GM19324 (cell line): ENCODE results near the gene SETD3.

Source experiments
- ATAC-seq: cut with Tn5 transposase; IDR thresholded peaks from one replicate; pipeline ENCODE4 v1.9.1; 2021; ENCODE audit warnings: mild to moderate bottlenecking, moderate library complexity; ENCODE audit not compliant: unreplicated experiment, low FRiP score

SETD3 gene

DNA sequence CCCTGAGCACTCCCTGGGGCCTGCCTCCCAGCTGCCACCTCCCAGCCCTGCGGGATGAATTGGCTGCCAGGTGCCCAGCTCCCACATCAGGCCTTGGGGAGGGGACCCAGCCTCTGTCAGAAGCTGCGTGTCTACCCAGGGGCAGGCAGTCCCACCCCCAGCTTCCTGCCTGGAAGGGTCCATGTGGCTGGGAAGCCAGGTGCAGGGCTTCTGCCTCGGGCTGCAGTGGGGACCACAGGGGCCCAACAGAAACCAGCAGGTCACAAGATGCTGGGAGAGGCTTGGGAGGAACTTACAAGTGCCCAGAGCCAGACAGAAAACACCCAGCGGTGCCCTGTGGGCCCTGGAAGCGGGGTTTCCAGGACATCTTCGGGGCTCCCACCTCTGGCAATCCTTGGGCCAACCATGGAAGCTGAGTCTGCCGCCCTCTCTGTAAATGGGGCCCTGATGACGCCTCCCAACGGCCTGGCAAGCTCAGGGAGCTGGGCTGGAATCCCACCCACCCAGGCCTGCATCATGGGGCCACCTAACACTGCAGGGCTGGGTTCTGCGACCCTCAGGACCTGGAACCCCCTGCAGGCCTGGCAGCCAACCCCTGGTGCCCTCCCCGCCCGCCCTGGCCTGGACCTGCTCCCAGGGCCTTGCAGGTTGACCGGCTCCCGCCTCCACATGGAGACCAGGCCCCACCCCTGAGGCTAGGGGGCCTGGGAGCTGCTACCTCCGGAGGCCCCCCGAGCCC is 37.2 kb upstream of the SETD3 start:
- no peak for ATAC-seq

DNA sequence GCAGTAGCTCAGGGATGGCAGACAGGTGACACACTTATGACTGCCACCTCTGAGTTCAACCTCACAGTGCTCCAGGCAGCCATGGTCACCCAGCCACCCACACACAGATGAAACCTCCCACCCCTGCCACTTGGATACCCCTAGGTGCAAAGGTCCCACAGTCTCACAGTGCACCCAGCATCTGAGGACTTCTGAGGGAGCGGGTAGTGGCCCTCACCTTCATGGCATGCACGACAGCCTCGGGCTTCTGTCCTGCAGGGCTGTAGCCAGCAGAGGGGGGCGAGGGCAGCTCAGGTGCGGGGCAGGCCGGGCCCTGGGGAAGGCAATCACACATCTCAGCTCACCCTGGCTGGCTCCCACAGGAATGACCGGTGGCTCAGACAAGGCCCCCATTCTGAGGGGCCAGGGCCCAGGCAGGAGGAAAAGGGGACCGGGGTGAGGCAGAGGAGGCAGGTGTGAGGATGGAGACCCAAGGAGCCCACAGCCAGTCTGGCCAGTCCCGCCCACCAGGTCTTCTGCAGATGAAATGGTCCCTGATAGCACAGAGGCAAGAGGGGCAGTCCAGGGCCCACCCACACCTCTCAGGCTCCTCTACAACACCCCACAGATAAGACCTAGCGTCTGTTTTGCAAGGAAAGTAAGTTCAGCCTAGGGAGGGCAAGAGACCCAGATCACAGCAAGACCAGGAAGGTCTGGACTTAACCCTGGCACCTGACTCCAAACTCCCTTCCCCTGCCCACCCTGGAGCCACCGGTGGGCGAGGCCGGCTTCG is 36.4 kb upstream of the SETD3 start:
- ATAC-seq, result no peak

DNA sequence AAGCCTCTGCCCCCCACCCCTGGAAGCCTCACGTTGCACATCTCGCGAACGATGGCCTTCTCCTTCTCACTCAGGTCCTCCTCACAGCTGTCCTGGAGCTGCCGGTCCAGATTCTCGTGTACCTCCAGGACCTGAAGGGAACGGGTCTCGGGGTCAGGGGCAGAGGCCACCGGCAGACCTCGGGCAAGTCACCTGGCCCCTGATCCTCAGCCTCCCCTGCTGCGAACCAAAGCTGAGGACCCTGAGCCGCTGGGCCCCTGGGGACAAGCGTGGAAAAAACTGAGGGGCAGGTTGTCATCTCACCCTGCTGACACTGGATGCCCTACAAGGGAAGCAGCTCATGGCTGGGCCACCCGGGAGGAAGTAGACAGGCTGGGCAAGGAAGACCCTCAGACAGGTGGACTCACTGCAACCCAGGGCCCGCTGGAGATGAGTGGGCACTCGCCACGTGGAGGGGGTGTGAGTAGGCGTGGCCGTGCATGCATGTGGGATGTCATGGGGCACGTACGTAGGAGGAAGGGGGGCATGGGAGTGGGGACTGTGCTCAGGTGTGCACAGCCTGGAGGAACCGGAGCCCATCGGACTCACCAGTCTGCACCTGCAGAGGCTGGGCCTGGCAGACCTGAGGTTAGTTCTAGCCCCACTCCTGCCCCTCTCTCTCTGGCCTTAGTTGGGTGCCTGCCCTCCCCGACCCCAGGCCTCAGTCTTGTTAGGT is 35.7 kb upstream of the SETD3 start:
- no peak for ATAC-seq

DNA sequence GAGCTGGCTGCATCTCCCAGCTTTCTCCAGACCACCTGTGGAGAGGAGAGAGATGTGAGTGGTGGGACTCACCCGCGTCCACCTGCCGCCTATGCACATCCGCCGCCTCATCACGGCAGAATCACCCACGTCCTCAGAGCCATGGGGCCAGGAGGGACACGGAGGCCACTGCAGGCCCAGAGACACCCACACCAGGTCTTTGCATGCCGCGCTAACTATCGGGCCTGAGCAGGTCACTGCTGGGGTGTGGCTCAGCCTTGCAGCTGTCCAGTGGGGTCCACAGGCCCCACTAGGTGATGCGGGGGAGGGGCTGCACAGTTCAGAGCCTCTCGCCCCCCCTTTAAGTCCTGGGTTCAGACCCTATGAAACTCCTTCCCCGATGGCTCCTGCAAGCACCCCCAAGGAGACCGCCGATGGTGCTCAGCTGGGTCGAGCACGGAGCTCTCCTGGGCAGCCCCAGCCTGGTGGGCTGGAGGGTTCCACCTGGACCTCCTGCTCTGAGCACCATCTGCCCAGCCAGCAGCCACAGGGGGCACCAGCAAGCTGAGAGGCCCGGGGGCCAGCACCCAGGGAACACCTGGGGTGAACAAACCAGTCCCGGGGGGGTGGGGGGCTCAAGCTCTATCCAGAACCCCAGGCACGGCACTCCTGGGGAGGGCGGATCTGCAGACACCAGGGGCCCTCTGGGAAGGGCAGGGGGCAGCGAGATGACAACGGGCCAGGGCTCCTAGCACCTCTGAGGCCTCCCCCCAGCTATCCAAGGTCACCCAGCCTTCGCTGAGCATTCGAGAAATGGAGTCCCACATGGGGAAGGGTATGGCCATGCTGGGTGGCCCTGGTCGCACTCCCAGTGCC is 34.9 kb upstream of the SETD3 start:
- no peak for ATAC-seq

DNA sequence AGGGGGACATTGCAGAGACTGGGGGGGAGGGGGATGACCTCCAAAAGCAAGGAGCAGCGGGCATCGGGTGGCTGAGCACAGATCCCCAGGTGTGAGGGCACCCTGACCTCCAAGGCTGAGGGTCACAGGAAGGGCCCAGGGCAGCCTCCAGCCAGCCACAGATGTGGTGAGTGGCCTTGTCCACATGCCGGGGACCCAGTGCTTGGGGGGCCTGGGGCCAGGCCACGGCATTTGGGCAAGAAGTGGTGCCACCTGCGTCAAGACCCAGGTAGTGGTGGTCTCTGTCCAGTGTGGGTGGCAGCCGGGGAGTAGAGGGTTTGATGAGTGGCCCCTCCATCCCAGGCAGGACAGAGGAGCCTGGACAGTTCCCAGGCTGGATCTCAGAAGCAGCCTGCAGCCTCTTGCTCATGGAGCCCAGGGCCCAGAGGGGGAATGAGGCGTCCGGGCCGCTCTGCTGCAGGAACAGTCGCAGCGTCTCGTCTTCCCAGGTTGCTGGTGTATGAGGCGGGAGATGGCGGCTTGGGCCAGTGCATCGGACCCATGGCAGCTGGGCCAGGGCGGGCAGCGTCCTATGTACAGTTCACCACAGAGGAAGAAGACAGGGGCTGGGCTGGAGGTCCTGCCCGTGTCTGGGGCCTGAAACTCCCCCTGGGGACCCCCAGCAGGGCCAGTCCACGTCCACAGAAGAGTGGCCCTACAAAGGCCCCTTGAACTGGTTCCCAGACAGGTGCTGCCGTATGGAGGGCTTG is 34.1 kb upstream of the SETD3 start:
- ATAC-seq, result no peak

DNA sequence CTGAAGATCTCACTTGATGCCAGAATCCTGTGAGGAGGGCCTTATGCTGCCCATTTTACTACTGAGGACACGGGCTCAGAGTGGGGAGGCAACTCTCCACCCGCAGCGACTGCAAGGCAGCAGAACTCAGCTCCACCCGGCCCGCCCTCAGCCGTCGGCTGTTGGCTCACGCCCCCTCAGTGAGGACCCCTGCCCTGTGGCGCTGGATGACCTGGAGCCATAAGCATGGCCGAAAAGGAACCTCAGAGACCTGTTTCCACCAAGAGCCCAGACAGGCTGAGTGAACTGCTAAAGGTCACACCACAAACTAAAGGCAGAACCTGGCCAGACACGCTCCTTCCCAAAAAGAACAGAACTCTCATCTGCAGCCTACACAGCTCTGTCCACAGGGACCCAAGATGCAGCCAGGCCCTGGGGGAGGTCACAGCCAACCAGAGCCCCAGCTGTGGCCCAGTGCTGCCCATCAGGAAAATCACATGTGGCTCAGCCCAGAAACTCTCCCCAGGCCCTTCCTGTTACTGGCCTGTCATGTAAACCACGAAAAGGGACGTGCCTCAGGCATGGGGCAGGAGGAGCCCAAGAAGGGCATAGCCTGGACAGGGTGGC is 33.4 kb upstream of the SETD3 start:
- no peak for ATAC-seq

DNA sequence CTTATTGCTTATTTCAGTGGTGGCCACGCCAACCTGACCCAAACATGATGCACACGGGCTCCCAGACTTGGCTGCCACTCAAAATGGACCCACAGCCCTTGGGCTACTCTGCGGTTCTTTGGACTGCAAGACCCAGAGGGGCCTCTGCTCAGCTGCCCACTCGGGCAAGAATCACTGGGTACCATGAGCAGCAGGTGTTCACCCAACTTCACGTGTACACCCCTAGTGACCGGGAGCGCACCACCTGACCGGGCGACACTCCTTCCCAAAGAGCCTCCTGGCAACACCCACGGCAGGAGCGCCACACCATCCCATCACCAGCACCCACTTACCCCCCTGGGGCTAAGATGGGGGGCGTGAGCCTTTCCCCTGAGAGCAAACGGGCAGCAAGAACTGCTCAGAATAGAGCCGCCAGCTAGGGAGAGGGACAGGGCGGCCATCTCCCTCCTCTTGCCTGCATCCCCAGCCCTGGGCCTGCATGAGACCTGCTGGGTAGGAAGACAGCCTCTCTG is 32.6 kb upstream of the SETD3 start:
- ATAC-seq, result no peak

DNA sequence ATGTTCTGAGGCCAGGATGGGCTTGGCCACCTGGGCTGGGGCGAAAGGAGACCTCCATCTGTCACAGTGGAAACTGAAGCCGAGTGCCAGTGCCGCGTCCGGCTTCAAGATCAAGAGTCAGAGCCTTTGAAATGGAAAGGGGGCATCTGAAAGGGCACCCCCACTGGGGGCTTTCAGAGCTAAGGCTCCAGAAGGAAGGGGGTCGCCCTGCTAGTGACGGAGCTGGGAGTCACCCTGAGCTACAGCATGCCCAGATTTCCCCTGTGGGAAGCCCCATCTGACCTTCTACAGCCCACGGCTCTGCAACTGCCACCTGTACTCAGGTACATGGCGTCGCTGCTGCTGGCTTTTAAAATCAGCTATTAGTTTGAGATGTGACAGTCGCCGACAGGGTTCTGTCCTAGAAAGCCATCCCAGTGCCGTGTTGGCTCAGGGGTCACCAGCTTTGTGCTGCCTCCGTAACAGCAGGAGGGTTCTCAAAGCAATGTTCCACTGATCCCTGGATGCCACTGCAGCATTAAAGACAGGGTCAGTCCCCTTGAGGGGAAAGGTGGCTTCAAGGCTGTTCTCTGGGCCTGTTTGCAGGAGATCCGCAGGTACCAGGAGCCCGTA is 32.0 kb upstream of the SETD3 start:
- ATAC-seq, result no peak

DNA sequence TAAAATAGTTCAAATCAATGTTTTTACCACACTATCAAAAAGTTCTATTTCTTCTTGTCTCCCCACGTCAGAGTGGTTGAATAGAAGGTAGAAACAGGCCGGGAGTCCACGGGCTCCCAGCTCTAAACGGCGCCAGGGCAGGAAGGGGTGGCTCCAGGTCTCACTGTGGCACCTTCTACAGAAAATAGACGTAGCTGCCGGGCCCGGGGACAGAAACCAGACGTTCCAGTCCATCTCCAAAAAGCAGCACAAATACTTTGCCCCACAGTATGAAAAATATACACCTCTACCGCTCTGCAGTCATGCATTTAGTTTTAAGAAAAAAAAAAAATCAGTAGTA is 31.4 kb upstream of the SETD3 start:
- no peak for ATAC-seq

DNA sequence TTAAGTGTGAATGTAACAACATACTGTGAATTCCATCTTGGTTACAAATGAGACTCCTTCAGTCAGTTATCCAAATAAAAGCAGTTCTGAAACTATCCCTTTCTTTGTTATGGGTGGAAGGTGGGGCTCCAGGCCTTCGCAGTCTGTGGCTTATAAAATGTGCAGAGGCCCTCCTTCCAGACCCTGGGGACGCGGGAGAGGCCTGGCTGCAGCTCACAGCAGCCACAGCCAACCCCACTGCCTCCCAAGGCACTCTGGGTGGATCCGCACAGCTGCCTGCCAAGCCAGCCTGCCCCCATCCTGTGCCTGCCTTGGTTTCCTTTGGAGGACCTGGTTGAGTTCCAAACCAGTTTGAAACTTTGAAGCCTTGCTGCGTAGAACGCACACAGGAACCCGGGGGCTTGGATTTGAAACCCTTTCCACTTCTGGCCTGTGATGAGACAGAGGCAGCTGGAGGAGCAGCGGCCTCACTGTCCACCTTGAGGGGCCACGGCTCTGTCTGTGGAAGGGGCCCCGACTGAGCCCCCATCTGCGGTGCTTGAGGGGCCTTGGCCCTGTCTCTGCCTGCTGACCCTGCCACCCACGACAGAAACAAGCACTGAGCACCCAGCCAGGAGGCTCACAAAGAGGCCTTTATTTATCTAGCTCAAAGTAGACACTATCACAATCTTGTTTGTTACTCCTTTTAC is 30.9 kb upstream of the SETD3 start:
- ATAC-seq, result no peak

DNA sequence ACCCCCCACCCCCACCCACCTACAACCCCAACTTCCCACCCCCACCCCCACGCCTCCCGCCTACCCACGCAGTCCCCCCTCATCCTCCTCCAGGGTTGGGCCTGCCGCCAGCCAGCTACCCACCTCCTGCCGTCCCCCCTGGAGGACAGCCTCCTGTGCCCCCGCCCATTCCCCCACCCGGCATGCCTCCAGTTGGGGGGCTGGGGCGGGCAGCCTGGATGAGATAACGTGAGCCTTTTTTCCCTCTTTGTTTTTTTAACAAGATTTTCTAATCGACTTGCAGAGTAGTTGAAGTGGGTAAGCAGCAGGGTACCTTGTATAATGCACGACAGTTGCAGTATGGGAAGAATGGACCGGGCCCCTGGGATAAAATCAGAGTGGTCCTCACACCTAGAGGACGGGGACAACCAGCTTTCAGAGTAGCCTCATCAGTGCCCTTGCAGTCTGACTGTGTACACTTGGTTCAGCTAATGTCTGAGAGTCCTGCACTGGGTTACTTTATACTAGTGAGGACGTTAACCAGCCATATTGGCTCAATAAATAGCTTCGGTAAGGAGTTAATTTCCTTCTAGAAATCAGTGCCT is 30.0 kb upstream of the SETD3 start:
- ATAC-seq, result no peak

DNA sequence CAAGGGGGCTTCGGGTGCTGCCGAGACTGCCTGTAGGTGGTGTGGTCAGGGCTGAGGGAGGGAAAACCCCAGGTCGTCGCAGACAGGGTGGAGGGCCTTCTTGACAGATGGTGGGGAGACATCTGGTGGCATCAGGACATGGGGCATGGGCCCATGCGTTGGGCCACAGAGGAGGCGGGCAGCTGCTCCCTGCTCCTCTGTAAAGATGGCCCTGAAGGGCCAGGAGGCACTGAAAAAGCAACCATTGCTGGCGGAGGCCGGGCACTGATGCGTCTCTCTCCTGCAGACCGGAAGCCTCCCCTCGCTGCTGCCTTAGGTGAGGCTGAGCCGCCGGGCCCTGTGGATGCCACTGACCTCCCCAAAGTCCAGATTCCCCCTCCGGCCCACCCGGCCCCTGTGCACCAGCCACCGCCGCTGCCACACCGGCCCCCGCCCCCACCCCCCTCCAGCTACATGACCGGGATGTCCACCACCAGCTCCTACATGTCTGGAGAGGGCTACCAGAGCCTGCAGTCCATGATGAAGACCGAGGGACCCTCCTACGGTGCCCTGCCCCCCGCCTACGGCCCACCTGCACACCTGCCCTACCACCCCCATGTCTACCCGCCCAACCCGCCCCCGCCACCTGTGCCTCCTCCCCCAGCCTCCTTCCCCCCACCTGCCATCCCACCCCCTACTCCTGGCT is 29.4 kb upstream of the SETD3 start:
- ATAC-seq, result no peak

DNA sequence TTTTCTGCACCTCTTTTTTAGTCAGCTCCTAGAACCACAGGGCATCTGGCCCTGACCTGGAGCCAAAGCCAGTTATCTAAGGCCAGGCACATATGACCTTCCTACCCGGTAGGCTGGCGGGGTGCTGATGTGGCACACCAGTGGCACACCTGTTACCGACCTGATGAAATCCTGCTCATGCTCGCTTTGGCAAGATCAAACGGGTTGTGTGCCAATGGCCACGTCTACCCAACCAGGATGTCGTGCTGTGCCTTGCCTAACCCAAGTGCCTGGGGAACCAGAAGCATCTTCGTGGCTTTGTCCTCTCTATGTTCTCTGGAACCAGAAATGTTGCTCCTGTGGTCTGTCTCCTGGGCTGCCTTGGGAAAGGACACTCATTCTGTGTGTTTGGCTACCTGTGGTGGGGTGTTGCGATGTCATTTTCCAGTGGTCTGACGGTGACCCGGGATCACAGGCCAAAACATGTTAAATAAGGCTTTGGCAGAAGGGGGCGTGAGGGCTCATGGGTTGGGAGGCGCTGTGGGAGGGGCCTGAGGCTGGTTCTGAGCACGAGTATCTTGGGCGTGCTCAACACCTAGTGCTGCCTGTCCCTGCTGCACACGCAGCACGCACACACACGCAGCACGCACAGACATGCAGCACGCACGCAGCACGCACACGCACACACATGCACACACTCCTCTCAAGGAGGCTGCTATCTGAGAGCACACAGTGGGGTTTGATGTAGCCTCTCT is 28.4 kb upstream of the SETD3 start:
- ATAC-seq, result no peak

DNA sequence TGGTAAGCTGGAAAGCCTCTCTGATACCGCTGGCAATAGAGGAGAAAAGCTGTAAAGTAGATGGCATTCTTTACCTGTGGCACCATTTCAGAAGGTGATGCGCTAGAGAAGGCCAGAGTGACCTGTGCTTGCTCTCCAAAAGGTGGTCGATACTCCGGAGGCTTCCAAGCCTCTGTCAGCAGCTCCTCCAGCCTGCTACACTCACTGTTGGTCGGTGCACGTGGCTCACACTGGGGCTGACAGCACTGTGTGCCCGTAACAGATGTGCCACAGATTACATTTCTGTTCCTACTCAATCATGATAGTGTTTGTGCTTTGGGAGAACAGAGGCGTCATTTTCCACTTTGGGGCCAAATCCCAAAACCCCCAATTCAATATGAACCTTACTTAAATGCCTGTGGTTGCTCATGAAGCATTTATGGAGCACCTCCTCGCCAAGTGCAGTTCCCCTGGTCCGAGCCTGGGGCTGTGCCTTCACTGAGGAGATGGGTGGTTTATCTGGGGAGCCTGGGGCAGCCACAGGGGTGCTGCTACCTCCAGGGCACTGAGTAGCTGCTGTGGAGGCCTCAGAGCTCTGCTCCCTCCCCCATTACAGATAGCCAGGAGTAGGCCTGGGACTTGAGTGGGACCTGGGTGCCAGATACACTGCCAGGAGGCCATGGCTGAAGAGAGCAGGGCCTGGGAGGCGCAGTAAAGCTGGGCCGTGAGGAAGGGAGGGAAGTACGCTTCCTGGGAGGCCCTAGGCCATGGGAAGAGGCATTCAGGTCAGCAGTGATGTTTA is 27.4 kb upstream of the SETD3 start:
- ATAC-seq, result no peak

DNA sequence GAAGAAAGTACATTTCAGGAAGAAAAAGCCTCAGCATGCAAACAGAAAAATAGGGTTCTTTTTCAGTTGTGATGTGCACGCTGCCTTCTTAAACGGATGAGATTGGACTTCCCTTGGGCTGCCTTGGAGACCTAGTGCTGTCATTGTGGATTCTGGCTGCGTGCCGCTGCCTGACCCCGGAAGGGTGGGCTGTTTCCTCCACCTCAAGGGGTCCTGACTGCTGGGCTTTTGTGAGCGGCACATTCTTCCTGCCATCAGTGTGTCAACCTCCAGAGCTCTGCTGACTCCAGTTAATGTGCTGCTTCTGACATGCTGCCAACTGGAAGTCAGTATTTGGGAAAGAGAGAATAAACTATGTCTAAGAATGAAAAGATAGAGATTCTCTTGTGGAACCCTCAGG is 25.6 kb upstream of the SETD3 start:
- ATAC-seq, result no peak

DNA sequence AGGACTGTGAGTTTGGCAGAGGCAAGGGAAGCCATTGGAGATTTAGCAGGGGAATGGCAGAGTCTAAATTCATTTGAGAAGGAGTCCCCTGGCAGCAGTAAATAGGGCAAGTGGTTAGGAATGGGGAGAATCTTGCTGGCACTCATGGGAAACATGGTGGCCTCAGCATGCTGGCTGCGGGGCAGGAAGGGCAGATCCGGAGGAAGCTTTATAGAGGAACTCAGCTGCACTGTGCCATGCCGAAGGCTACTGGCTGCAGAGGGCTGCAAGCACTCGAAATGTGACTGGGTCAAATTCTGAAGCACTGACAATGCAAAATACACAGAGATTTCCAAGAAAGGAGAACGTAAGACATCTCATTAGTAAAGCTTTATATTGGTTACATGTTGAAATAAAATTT is 24.4 kb upstream of the SETD3 start:
- ATAC-seq, result no peak
